Activated CD4-positive, CD25-positive, alpha-beta regulatory T cell treated with anti-CD3 and anti-CD28 coated beads, Interleukin-2, amount 50 U/mL, for 72 hours (primary cell): ENCODE results near the gene SNX30.
A peak's percentile ranks its signal among the peaks of the same experiment; 100 is the strongest.

Source experiments
- DNase-seq: peaks from one replicate; pipeline ENCODE4 v3.0.0; 2021

SNX30 gene

DNA sequence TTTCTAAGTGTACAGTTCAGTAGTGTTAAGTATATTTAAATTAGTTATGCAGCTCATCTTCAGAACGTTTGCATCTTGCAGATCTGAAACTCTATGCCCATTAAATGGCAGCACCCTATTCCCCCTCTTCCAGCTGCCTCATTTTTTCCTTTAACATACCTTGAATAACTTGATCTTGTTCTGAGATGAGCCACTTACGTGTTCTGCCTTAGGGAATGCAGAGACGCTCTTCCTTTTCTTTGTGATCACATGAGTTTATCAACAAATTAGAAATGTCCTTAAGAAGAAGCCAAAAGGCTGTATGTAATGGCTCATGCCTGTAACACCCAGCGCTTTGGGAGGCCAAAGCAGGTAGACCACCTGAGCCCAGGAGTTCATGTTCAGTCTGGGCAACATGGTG, 82.5 kb downstream of the SNX30 start:
- DNase-seq: no peak

DNA sequence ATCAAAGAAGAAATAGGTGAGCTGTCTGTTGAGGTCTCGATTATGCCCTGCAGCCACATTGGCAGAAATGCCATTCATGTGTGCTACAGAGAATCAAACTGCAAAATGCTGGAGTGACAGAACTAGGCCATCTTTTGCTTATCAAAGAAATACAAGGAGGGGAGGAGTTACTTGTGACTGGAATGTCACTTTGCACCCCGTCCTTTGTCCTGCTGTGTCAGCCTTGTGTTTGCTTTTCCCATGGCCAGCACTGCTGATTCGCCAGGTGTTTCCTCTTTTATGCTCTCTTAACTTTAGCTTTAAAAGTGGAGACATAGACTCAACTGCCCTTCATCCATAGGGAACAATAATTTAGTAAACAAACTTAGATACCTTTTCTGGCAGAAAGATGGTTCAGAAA, 85.8 kb downstream of the SNX30 start:
- no peak for DNase-seq

DNA sequence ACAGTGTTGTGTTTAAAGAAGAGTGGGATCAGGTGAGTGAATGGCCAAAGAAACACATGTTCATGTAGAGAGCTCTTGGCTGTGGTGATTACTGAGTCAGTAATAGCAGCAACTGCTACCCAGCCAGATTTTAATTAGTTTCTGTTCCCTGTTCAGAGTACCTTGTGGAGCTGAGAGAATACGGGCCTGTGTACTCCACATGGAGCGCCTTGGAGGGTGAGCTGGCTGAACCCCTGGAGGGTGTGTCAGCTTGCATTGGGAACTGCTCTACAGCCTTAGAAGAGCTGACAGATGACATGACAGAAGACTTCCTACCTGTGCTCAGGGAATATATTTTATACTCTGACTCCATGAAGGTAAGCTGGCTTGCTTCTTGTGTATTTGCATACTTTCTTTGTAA, 87.8 kb downstream of the SNX30 start:
- no peak for DNase-seq

DNA sequence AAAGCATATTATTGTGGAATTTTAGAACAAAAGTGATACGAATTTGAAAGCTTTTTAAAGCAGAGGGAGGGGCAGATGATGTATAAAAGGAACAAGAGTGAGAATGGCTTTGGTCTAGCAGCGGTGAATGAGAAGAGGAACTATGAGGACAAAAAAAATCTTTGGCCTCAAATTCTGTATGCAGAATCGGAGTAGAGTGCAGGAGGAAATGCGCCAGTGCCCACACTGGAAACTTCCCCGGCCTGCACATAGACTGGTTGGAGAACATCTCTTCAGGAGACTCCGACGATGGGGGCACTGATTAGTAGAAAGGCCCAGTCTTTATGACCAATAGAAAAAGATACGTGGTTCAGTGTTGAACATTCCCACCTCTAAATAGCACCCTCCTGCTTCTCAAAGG, 88.8 kb downstream of the SNX30 start:
- no peak for DNase-seq

DNA sequence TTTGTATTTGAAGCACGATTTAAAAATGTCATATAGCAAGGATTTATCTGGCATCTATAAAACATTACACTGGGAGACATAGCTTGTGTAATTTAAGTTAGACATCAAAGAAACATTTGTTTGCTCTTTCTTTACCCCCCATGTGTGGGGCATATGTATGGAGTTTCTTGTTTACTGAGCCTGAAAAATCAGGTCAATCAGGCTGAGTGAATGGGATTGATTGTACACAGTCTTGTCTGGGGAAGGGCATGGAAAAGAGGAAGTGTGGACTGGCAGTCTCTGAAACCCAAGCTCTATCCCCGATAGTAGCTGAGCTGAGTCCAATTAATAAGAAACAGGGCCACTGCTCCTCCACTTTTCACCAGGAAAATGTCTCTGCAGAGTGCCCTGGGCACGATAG, 90.7 kb downstream of the SNX30 start:
- DNase-seq: no peak

DNA sequence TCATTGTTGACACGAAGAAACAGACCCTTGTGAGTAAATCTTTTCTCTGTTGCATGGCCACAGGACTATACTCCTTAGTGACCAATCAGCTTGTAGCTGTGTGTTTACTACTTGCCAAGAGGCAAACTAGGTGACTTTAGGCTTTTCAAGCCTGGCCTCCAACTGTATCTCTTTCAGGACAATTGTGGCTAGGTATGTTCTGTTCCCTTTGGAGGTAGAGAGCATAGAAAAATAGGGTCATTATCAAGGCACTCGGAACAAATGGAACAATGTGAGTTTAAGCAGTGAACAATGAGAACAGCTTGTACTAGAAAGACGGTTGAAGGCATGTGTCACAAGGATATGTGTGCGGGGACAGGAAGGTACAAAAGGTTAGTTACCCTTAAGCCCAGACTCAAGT, 92.0 kb downstream of the SNX30 start:
- no peak for DNase-seq

DNA sequence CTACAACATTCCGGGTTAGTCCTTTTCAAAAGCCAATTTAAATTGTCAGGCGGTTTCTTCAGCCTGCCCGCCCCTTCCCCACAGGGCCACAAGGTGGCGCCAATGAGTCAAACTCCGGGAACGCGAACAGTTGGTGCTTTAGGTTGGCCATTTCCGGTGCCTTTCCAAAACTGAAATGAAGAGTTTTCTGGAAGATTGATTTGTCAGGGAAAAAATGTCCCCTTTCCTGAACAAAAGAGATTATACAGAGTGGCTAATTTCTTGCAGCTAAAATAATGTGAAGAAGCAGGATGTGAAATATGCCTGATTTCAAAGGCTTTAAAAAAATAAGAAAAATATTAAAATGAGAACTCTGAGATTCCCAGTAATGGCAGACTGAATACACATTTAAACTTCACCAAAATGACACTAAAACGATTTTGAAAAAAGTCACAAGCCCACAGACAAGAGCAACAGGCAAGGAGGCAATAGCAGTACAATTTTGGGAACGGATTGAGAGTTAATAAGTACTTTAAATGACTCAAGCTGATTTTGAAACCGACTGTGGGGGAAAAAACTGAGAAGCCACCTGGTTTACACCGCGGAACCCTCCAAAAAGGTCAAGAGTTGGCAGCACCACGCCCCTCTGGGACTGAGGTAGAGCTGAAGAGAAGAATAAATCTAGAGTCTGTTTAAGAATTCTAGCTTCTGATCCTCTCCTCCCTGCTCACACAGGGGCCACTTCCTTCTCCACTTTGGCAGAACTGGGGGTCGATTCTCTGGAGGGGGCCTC, 94.4 kb downstream of the SNX30 start:
- DNase-seq: peak; percentile 86

DNA sequence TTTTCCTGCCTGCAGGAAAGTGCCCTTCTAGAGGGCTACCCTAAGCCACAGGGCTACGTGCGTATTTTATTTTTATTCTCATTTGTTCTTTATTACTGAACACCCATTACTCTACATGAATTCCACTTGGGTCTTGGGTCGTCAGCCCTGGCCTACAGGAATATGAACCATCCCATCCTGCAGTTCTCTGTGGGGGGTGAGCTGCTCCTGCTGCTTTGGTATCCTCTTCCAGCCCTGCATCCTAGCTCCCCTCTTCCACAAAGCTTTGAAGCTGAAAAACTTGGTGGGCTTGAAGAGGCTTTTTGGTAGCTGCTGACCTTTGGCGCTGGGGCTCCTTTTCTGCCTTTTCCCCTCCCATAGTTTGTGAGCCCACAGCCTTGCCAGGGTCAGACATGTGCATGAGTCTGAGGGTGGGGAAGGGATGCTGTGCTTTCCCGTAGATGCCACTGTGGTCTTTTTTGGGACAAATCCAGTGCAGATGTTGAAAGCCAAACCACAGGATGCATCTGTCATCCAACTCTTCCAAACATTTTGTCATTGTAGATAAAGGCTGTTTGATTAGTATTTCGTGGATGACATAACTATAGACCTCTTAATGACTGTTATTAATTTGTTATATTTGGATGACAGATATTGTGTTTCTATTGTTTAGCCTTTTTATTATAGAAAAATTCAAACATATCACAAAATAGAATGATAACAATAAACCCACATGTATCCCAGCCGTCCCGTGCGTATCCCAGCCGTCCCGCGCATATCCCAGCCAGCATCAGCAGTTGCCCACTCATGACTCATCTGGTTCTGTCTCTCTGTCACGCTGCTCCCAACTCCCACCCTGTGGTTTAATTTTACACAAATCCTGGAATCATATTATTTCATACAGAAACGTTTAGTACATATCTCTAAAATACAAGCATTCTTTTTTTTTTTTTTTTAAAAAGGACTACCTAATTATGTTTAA, 96.2 kb downstream of the SNX30 start:
- no peak for DNase-seq

DNA sequence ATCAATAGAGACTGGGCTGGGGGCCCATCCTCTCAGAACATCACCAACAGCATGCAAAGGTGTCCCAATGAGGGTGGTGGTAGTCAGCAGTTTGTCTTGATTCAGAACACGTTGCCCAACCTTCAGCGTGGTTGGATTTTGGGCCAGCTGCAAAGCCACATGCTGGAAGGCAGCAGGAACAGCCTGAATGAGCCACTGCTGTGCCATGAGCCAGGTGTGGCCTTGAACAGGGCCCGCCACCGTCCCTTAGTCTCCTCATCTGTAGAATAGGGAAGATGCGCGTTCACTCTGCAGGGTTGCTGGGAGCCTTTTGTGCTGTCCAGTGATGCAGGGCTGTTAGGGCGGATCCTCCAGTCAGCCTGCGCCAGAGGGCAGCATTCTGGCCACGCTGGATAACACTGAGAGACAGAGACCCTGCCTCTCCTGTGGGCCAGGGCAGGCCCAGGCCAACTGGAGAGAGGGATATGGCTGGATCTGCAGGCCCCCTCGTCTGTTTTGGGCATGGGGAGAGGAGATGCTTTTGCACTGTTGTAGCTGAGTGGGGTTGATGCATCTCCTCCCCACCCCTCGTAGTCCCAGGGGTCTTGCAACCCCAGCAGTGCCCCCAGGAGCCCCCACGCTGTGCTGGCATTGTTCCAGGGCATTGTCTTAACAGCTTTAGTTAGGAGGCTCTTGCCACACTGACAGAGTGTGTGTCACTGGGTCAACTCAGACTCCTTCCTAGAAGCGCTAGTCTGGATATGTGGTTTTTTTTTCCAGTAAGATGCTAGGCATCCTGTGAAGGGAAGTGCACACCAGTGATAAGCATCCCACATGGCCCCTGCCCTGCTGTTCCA, 98.0 kb downstream of the SNX30 start:
- DNase-seq: no peak

DNA sequence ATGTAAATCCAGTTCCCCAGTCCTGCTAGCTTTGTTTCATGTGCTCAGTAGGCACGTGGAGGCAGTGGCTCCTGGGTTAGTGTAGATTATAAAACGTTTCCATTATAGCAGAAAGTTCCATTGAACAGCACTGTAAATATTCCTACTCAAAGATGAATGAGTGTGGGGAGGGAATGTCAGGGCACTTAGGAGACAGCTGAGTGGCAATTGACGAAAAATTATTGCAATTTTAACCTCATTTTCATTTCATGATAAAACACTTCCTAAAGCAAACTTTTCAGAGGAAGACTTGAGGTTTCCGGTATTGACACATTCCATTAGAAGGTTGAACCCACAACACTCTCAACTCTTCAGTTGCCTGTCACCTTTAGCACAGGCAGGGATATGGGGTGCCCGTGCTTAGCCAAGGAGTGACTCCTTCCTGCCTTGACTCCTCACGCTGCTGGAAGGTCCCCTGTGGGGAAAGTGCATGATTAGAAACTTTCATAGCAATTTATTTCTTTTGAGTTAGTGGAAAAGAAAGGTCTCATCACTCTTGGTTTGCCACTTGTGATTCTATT, 98.9 kb downstream of the SNX30 start:
- DNase-seq: no peak

DNA sequence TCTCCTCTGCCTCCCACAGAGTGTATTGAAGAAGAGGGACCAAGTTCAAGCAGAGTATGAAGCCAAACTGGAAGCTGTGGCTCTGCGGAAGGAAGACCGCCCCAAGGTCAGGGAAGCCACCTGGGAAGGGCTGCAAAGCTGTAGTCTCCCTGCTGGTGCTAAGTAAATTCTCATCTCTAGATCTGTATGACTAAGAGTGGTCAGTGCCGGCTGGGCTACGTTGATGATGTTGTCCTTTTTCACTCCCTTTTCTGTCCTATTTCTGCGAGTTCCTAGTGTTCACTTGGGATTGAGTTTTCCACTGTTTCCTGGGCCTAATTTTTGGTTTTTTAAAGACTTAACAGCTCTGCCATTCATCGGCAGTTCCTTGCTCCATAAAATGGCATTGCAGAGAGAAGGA, 100.3 kb downstream of the SNX30 start:
- no peak for DNase-seq

DNA sequence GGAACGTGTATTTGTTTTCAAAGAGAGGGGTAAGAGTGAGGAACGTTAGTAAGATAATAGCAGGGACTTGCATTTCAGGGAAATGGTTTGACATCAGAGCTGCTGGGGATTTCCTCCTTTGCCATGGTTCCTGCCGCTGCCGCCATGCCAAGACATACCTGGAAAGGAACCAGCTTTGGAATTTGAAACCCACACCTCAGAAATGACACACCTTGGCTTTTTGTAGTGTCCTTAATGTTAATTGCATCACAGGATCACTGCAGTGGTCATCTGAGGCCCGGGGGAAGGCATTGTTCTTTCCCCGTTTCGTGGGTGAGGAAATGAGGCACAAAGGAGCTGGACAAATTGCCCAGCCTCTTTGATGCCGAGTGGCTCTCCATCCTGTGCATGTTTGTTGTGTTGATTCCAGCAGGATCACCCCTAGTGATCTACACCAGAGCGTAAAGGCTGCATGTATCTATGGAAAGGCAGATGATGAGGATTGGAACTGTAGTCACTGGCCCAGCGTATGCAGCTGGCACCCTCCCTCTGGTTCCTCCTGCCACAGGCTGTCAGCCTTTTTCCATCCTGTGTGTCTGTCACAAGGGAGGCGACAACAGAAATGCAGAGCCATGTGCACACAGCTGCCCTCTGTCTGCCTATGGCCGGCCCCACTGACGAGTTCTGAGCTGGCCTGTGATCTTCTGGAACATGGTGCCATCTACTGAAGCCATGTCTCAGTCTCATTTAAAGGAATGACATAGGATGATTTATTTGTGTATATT, 102.4 kb downstream of the SNX30 start:
- no peak for DNase-seq

DNA sequence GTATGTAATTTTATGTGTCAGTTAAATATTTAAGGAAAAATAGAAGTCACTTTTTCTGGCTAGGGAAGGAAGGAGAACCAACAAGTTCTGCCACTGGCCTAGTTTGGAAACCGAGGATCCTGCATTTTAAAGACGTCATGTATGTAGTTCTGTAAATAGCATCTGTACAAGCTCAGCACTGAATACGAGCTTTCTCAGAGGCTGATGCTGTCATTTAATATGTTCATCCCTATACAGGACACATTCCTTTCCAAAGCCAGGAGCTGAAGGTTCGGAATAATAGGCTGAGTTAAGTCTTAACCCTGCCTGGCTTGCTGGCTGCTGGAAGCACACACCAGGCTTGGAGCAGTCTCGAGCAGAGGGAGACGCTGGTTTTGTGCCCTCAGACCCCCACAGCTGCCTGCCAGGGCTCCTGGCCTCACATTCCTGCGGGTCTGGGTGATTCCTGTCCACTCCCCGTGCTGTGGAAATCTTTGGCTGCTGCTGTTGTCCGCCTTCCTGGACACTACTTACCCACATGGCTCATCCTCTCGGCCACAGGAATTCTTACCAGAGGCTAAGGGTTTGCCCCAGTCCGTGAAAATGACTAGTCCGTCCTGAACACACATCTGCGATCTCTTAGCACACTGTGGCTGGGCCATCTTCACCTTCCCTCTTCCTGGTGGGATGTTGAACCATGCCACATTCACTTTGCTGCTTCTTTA, 103.5 kb downstream of the SNX30 start:
- no peak for DNase-seq

DNA sequence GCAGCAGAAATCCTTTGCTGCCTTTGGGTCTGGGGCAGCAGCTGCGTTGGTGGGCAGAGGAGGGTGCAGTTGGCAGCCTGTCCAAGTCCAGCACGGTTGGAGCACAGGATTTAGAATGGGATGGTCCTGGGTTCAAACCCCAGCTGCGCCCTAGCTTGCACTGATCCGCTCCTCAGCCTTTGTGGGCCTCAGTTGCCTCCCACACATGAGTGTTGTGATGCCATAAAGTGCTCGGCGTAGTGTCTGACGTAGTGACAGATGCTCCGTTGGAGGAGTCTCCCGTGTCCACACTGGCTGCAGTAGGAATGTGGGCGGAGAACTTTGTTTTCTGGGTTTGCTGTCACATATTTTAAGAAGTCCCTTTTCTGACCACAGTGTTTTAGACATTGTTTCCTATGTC, 104.1 kb downstream of the SNX30 start:
- DNase-seq: no peak

DNA sequence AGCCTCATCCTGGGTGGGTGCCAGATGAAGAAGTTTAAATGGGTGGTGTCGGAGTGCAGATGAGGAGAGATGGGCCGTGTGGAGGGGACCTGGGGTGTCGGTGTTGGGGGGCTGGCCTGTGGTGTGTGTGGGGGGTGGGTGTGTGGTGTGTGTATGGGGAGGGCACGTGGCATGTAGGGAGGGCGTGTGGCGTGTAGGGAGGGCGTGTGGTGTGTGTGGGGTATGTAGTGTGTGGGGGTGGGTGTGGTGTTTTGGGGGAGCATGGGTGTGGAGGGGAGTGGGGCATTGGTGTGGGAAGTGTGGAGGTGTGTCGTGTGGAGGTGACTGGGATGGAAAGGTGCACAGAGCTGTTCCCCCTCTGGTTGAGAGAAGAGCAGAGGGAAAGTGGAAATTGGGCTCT, 105.6 kb downstream of the SNX30 start:
- DNase-seq: no peak

DNA sequence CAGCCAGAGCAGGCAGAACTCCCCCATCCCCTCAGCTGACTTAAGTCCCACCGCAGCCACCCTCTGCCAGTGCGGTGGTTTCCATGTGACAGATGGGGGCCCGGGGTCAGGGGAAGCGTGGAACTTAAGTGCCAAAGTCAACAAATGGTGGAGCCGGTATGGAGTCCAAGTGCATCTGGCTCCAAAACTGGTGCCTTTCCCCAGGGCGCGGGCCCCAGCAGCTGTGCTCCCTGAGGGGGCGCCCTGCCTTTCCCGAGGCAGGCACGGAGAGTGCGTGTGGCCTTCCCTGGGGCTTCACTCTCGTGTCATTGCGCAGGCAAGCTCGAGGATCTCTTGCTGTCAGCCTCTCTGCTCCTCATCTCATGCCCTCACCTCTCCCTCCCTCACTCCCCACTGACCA, 106.3 kb downstream of the SNX30 start:
- no peak for DNase-seq

DNA sequence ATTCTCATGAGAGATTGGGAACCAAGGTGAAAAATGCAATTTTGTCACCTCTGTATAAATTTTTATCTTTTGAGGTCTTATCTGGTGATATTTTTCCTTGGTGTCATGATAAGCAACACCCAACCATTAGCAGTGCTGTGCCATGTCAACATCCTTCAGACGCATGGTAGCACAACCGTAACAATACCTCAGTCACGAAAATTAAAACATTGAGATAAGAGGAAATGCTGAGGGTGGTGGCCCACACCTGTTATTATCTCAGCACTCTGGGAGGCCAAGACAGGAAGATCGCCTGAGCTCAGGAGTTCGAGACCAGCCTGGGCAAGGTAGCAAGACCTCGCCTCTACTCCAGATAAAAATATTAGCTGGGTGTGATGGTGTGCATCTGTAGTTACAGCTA, 107.4 kb downstream of the SNX30 start:
- DNase-seq: no peak

DNA sequence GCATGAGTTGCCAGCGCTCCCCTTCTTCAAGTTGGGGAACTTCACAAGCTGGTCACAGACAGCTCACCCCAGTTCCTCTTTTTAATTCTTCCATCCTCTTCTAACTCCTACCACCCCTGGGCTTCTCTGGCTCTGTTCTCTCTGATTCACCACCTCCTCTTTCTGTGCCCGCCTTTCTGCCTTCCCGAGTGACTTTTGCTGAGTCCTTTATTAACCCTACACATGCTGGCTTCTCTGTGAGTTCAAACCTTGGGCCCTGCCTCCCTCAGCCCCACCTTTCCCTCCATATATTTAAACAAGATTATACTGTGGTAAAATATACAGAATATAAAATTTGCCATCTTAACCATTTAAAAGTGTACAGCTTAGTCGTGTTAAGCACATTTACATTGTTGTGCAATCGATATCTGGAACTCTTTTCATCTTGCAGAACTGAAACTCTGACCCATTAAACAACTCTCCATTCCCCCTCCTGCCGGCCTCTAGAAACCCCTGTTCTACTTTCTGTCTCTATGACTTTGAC, 108.1 kb downstream of the SNX30 start:
- no peak for DNase-seq

DNA sequence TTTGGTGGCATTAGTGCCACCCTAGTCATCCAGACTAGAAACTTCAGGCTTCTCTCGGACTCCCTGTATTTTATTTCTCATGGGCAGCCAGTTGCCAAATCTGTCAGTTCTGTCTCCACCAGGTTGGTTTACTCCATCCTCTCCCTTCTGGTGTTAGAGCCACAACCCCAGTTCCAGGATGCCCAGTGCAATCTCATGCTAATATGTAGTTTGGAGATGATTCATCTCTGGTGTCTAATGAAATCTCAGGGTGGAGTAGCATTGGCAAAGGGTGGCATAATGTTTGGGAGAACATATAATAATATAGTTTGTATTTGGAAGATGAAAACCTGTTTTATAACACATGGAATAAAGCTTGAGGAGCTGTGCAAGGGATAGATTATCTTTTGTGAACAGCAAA, 109.9 kb downstream of the SNX30 start:
- DNase-seq: no peak

DNA sequence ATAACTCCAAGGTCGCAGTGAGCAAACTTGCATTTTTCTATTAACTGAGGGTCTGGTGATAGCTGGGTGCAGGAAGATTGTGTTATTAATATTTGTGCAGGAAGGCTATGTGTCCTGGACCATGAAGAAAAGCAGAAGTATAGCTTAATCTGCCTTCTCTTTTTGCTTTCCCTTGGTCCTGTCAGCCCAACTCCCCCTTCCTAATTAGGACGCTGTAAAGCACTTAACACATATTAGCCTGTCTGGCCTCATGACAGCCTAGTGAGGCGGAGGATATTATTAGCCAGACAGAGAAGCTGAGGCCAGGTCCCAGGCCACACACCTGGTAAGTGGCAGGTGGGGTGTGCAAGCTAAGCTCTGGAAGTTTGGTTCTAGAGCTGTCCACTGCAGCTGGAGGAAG, 110.6 kb downstream of the SNX30 start:
- DNase-seq: no peak
